Duodenal mucosa (tissue), 2 donors: ENCODE results near the gene TET2.

Experiments used
- H3K27ac ChIP-seq: one replicate; pipeline ENCODE4 v1.7.0; 2013; ENCODE audit warnings: low read depth, low read length
- H3K27me3 ChIP-seq, 2 donors: one replicate each; pipeline ENCODE4 v1.7.0; 2013; ENCODE audit warnings: low read length in 2 of 2, control low read depth in 1 of 2; ENCODE audit not compliant: insufficient read depth in 2 of 2, control insufficient read depth in 1 of 2
- H3K36me3 ChIP-seq, 2 donors: one replicate each; pipeline ENCODE4 v1.7.0; 2013; ENCODE audit warnings: low read length in 2 of 2, control low read depth in 1 of 2; ENCODE audit not compliant: insufficient read depth in 2 of 2, control insufficient read depth in 1 of 2
- H3K4me1 ChIP-seq, 2 donors: one replicate each; pipeline ENCODE4 v1.7.0; 2013; ENCODE audit warnings: low read length in 2 of 2, control low read depth in 1 of 2; ENCODE audit not compliant: insufficient read depth in 2 of 2, control insufficient read depth in 1 of 2
- H3K4me3 ChIP-seq, 2 donors: one replicate each; pipeline ENCODE4 v1.7.0; 2013; ENCODE audit warnings: low read length in 2 of 2, low read depth in 1 of 2
- H3K9ac ChIP-seq, 2 donors: one replicate each; pipeline ENCODE4 v1.7.0; 2013; ENCODE audit warnings: low read length in 2 of 2, low read depth in 1 of 2
- H3K9me3 ChIP-seq, 2 donors: one replicate each; pipeline ENCODE4 v1.7.0; 2013; ENCODE audit warnings: low read length in 2 of 2, control low read depth in 1 of 2; ENCODE audit not compliant: control insufficient read depth in 1 of 2

The TET2 gene

DNA sequence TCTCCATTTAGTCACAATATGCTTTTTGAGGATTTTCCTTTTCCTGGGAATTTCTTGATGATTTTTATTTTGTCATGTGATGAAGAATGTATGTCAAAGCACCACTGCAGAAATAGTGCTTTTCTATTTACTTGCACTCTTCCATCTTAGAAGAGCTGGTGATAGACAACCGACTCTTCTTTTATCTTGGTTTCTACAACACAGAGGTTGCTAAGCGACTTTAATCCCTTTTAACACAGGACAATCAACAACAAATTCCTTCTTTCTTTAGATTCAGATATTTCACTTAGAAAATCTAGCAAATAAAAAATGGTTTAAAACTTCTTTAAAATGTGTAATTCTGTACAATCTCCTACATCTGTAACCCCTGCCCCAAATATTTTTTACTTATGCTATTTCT is 34.6 kb downstream of the TET2 start:
- peaks cover 14 to 28% of the 10 kb centered on the region in 2 donors for H3K4me1 ChIP-seq

DNA sequence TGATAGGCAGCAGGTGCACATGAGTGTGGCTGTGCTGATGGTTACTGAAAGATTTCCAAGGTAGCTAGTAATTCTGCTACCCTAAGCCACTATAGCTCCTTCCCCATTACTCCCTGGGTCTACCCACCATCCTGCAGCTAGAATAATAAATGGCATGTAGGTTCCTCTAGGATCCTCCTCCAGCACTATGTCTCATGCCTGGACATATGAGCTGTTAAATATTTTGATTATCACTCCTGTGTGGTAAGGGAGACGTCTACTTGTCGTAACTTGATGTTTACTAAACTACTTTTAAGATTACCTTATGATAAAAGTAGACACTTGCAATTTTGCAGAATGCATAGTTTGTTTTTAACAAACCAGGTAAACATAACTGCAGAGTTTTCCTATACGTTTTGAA is 35.5 kb downstream of the TET2 start:
- H3K4me1 ChIP-seq = peaks cover 14 to 32% of the 10 kb centered on the region in 2 donors
- no peak overlapping the region for H3K9ac ChIP-seq
- no peak overlapping the region for H3K4me3 ChIP-seq
- H3K36me3 ChIP-seq = no peaks in the 10 kb centered on the region
- no peaks in the 10 kb centered on the region for H3K9me3 ChIP-seq
- no peaks in the 10 kb centered on the region for H3K27me3 ChIP-seq
- no peak overlapping the region for H3K27ac ChIP-seq

More for the DNA sequence above, 34.6 kb downstream of the TET2 start:
- Histone ChIP-seq H3K27me3 (no peaks in the 10 kb centered on the region), H3K27ac (no peak overlapping the region), H3K9ac (no peak overlapping the region), H3K36me3 (no peaks in the 10 kb centered on the region), H3K4me3 (no peak overlapping the region), H3K9me3 (no peaks in the 10 kb centered on the region)

DNA sequence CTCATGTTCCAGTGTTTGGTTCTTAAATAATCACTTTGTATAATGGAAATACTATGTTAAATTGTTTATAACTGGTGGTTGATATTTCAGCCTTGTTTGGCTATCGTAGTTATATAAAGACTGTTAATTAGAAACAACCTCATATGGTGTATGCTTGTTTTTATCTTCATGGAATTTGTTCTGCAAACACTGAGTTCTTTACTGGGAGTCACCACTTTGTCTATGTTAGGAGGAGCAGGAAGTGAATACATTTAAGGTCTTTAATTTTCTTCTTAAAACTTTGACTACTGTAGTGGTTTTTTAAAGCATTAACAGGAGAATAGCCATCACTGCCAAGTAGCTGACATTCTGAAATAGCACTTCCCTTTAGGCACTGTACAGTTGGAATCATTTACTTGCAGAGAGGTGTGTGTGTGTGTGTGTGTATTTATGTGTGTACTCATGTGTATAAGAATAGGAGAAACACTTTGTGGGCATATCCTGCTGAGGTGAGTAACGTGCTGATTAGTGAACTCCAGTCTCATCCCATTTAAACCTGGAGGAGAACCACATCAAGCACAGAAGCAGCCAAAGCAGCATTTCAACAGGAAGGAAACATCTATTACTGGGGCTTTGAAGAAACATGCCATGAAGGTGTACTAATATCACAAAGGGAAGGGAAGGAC is 37.8 kb downstream of the TET2 start:
- Histone ChIP-seq H3K9me3 (no peaks in the 10 kb centered on the region), H3K36me3 (no peaks in the 10 kb centered on the region), H3K27me3 (no peaks in the 10 kb centered on the region), H3K27ac (no peak overlapping the region), H3K4me1 (peaks cover 12 to 29% of the 10 kb centered on the region in 2 donors), H3K4me3 (no peak overlapping the region), H3K9ac (no peak overlapping the region)

DNA sequence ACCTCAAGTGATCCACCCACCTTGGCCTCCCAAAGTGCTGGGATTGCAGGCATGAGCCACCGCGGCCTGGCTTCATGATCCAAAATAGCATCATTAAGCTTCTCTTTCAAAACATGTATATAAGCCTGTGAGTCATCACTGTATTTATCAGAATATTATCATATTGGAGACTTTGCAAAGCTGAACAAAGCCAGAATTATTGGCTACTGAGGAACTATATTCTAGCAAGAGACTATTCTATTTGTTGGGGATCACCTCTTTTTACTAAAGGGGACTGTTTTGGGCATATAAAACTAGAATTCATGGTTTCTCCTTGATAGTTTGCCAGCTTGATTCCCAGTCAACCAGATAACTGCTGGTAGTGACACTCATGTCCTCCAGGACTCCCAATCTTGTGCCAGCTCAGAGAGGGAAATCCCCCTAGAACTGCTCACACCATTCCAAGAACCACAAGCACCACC is 40.1 kb downstream of the TET2 start:
- H3K27ac ChIP-seq = no peak overlapping the region
- no peak overlapping the region for H3K4me3 ChIP-seq

DNA sequence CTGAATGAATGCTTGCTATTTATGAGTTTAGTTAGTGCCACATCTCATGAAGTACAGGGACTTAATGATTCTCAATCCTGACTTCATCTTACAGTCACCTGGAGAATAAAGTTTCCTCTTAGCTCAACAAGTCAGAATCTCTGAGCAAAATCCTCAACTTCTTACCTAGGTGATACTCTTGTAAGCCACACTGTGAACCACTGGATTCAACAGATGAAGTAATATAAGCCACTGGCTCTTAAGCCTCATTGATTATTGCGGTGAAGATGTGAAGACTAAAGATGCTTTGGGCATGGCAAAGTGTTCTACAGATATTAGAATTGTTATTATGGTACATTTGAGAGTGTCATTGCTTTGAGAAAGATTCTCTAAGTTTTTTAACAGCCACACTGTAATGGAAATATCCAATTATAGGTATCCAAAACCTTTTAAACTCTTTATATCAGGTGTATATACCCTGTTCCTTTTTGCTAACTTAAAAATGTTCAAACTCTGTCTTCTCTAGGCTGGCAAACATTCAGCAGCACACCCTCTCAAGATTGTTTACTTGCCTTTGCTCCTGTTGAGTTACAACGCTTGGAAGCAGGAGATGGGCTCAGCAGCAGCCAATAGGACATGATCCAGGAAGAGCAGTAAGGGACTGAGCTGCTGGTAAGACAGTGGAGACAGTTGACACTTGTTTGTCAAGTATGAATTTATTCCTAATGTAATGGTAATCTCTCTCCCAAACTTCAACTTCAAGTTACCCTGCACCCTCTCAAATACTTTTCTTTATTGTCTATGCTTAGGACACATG is 43.4 kb downstream of the TET2 start:
- Histone ChIP-seq H3K36me3 (peaks cover 0 to 4% of the 10 kb centered on the region in 2 donors), H3K4me3 (no peak overlapping the region), H3K9ac (no peak overlapping the region), H3K27ac (no peak overlapping the region), H3K27me3 (no peaks in the 10 kb centered on the region), H3K4me1 (peaks cover 8 to 25% of the 10 kb centered on the region in 2 donors), H3K9me3 (no peaks in the 10 kb centered on the region)

More for the DNA sequence above, 40.1 kb downstream of the TET2 start:
- no peaks in the 10 kb centered on the region for H3K27me3 ChIP-seq
- H3K9me3 ChIP-seq = no peaks in the 10 kb centered on the region
- H3K36me3 ChIP-seq = peaks cover 0 to 4% of the 10 kb centered on the region in 2 donors
- H3K9ac ChIP-seq = no peak overlapping the region
- peaks cover 7 to 30% of the 10 kb centered on the region in 2 donors for H3K4me1 ChIP-seq

DNA sequence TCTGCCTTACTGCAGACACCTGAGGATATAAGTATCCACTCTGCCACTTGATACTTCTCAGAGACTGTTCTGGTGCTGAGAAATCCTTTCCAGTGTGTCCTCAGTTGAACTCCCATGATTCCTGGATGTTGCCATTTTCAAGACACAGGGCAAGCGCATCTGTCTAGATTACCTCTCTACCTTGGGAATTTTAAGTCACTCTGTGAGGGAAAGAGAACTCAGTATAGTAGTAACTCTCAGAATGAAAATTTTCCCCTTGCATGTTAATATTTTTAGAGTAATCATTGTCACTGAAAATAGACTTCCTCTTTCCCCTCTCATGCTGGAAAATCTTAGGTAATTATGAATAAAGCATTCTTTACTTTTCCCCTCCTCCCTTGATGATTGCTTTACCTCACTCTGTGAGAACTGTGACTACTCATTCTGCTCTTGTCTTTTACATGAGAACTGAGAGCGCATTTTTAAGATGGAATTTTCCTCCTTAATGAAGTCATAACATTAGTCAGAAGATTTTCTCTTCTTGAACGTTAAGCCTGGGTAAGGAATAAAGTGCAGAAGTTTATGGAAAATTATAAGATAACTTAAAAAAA is 45.0 kb downstream of the TET2 start:
- Histone ChIP-seq H3K27ac (no peak overlapping the region), H3K36me3 (peaks cover 0 to 7% of the 10 kb centered on the region in 2 donors), H3K27me3 (no peaks in the 10 kb centered on the region), H3K4me3 (no peak overlapping the region), H3K9me3 (no peaks in the 10 kb centered on the region), H3K9ac (no peak overlapping the region), H3K4me1 (peaks cover 16 to 27% of the 10 kb centered on the region in 2 donors)

DNA sequence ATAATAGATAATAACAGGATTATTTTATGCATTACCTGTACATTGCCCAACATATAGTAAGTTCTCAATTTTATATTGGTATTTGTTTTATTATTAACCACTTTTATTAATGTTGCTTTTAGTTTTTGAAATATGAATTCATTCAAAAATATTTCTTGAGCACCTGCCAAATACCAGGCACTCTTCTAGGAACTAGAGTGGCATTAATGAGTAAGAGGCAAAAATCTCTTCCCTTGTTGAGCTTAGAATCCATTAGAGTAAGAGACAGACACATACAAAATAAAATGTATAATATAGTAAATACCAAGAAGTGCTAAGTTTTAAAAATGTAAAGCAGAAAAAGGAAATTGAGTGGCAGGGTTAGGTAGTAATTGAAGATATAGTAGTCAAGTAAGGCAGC is 45.8 kb downstream of the TET2 start:
- H3K9ac ChIP-seq = no peak overlapping the region
- H3K9me3 ChIP-seq = no peaks in the 10 kb centered on the region
- H3K4me1 ChIP-seq = peaks cover 16 to 24% of the 10 kb centered on the region in 2 donors
- H3K36me3 ChIP-seq = peaks cover 0 to 7% of the 10 kb centered on the region in 2 donors
- H3K4me3 ChIP-seq = no peak overlapping the region
- H3K27me3 ChIP-seq = no peaks in the 10 kb centered on the region
- H3K27ac ChIP-seq = no peak overlapping the region

DNA sequence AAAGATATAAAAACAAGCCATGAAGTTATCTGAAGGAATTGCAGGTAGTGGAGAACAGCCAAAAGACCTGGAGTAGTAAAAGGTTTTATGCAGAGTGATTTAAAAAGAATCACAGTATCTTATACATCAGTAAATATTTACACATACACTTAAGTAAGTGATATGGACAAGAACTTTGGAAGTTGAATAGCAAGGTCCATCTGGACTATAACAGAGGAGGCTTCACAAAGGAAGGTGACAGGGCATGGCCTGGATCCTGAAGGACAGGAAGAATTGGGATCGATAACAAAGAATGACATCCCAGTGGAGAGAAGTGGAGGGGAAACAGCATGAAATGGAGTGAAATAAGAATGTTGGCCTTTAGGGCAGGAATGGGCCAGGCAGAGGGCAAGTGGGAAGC is 46.2 kb downstream of the TET2 start:
- Histone ChIP-seq H3K9me3 (no peaks in the 10 kb centered on the region), H3K36me3 (peaks cover 0 to 7% of the 10 kb centered on the region in 2 donors), H3K4me1 (peaks cover 16 to 24% of the 10 kb centered on the region in 2 donors), H3K4me3 (no peak overlapping the region), H3K27ac (no peak overlapping the region), H3K9ac (no peak overlapping the region), H3K27me3 (no peaks in the 10 kb centered on the region)

DNA sequence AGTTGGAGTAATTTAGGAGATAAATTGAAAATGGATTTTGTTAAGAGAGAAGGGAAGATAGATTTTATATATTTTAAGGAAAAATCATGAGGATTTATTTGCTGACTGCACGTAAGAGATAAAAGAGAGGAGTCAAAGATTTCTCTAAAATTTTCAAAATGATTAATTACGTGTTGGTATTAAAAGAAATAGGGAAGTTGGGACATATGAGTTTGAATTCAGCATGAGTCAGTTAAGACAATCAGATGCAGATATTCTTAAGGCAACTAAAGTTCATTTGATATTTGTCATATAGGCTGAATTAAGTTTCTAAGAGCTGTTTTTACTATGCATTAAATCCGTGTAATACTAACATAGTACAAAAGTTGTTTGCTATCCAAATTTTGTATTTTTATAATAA is 46.9 kb downstream of the TET2 start:
- H3K36me3 ChIP-seq = peaks cover 0 to 7% of the 10 kb centered on the region in 2 donors
- peaks cover 16 to 24% of the 10 kb centered on the region in 2 donors for H3K4me1 ChIP-seq
- no peak overlapping the region for H3K9ac ChIP-seq
- no peak overlapping the region for H3K4me3 ChIP-seq
- no peaks in the 10 kb centered on the region for H3K27me3 ChIP-seq
- no peak overlapping the region for H3K27ac ChIP-seq
- H3K9me3 ChIP-seq = no peaks in the 10 kb centered on the region
